ENCODE data around the gene NDST3.

Gene NDST3

DNA sequence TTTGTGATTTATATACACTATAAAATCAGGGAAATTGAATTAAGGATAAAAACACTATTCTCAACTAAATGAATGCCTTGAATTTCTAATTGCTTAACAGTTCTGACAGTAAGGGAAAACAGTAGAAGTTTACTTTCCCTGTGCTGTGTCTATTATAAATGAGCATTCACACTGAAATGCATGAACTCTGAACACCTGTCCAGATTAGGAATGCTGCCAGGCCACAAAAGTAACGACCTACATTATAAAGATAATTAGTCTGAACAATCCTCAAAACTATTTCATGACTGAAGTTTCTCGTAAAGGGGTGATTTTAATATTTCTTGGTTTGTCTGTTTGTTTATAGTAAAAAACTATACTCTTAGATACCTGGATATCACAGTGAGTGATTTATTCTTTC is 2.0 kb downstream of the NDST3 start:
- Mint-ChIP-seq H3K27me3 (peaks cover 38% of the 10 kb centered on the region), H3K9me3 (no peaks in the 10 kb centered on the region), H3K27ac (no peak overlapping the region), H3K36me3 (ENCODE audit: low read depth) (no peaks in the 10 kb centered on the region), H3K4me1 (peaks cover 5% of the 10 kb centered on the region), H3K4me3 (no peak overlapping the region)
- no peak for ATAC-seq
- no peak for DNase-seq

GRCh38 chr4:118037955-118038354 is 3.7 kb downstream of the NDST3 start:
- DNase-seq (no peak), ATAC-seq (no peak)
- Mint-ChIP-seq H3K27me3 (peaks cover 22% of the 10 kb centered on the region), H3K4me3 (no peak overlapping the region), H3K36me3 (ENCODE audit: low read depth) (no peaks in the 10 kb centered on the region), H3K27ac (no peak overlapping the region), H3K9me3 (no peaks in the 10 kb centered on the region), H3K4me1 (peaks cover 5% of the 10 kb centered on the region)

DNA sequence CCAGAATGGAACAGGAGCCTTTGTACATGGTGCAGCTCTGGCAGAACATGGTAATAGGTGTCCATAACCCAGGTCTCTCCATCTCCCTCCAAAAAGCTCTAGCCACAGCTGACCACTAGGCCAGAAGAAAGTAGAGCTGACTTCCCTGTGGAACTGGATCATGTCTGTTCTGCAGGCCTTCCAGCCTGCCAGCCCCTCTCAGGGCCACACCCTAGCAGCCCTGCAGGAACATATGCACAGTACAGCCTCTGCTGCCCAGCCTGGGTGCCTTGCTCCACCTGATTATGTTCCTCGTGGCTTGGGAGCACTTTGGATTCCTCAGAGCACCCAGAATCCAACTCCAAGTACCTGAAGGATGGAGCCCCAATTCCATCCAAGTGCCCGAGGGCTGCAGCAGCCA is 12.0 kb downstream of the NDST3 start:
- H3K27me3 Mint-ChIP-seq = peaks cover 2% of the 10 kb centered on the region
- DNase-seq (no peak), ATAC-seq (no peak)
- H3K36me3 Mint-ChIP-seq (ENCODE audit: low read depth) = no peaks in the 10 kb centered on the region
- no peak overlapping the region for H3K4me3 Mint-ChIP-seq
- no peak overlapping the region for H3K27ac Mint-ChIP-seq
- H3K9me3 Mint-ChIP-seq = no peaks in the 10 kb centered on the region
- no peaks in the 10 kb centered on the region for H3K4me1 Mint-ChIP-seq

GRCh38 chr4:118047043-118047442 is 12.8 kb downstream of the NDST3 start:
- DNase-seq (no peak), ATAC-seq (no peak)
- no peak overlapping the region for H3K27ac Mint-ChIP-seq
- H3K4me1 Mint-ChIP-seq = no peaks in the 10 kb centered on the region
- no peak overlapping the region for H3K4me3 Mint-ChIP-seq
- H3K9me3 Mint-ChIP-seq = peaks cover 1% of the 10 kb centered on the region
- H3K27me3 Mint-ChIP-seq = peaks cover 2% of the 10 kb centered on the region
- H3K36me3 Mint-ChIP-seq (ENCODE audit: low read depth) = no peaks in the 10 kb centered on the region

- no peak overlapping the region for H3K4me3 Mint-ChIP-seq
- ATAC-seq (no peak), DNase-seq (no peak)
- no peaks in the 10 kb centered on the region for H3K9me3 Mint-ChIP-seq
- H3K27me3 Mint-ChIP-seq = no peaks in the 10 kb centered on the region
- no peaks in the 10 kb centered on the region for H3K4me1 Mint-ChIP-seq
- no peaks in the 10 kb centered on the region for H3K36me3 Mint-ChIP-seq (ENCODE audit: low read depth)
- no peak overlapping the region for H3K27ac Mint-ChIP-seq
Observed at GRCh38 chr4:118058955-118059354, 24.7 kb downstream of the NDST3 start.

- no peak overlapping the region for H3K27ac Mint-ChIP-seq
- no peak overlapping the region for H3K4me3 Mint-ChIP-seq
- no peak for ATAC-seq
Observed at GRCh38 chr4:118059397-118059796, 25.1 kb downstream of the NDST3 start.

DNA sequence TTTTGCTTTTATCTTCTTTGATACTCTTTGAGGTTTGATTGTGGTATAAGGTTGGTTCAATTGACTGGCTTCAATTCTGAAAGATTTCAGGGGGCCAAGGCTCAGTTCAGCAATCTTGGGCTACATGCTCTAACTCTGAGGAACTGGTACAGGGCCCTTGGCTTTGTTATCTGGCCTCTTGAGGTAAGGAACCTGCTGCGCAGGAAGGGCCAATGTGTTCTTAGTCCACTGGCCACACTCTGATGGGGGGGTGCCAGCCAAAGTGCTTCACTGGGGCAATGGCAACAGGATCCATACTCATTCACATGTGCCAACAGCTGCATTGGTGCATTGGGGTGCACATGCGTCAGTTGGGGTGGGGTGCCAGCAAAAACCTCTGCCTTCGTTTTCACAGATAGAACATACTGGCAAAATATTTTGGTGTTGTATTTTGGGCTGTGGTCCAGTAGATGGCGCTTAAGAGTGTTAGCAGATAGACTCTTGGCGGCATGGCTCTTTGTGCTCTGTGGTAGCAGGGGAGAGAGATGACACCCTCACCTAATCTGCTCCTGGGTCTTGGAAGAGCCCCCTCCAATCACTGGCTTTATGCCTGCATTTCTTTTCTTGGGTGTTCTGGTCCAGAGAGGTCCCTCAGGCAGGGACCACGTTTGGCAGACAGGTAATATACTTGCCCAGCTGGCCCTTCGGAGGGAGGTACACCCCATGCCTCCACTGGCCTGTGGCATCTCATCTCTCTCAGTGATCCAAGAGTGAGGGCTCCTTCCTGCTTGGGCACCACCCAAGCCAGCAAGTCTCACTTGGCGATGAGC is 42.9 kb downstream of the NDST3 start:
- Mint-ChIP-seq H3K4me1 (no peaks in the 10 kb centered on the region), H3K4me3 (no peak overlapping the region), H3K36me3 (ENCODE audit: low read depth) (no peaks in the 10 kb centered on the region), H3K27ac (no peak overlapping the region), H3K9me3 (no peaks in the 10 kb centered on the region), H3K27me3 (peaks cover 3% of the 10 kb centered on the region)
- ATAC-seq = no peak
- peak; percentile 14 for DNase-seq

More at GRCh38 chr4:118059397-118059796, 25.1 kb downstream of the NDST3 start:
- no peak for DNase-seq
- Mint-ChIP-seq H3K27me3 (no peaks in the 10 kb centered on the region), H3K4me1 (no peaks in the 10 kb centered on the region), H3K9me3 (no peaks in the 10 kb centered on the region), H3K36me3 (ENCODE audit: low read depth) (no peaks in the 10 kb centered on the region)

DNA sequence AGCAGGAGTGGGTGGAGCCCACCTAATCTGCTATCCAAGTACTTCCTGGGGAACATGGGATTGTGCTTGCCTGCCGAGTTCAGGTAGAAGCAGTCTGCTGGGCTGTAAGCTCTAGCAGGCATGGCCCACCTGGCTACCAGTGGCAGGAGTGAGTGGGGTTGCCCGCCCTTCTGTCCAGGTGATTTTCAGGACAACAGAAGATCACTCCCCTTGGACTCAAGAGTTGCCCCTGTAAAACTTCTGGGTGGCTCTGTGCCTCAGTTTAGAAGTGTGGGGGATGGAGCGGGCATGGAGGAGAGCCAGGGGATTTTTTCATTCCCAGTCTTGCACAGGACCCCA is 43.5 kb downstream of the NDST3 start:
- H3K9me3 Mint-ChIP-seq = no peaks in the 10 kb centered on the region
- no peak overlapping the region for H3K27ac Mint-ChIP-seq
- no peak for ATAC-seq
- no peaks in the 10 kb centered on the region for H3K4me1 Mint-ChIP-seq
- H3K27me3 Mint-ChIP-seq = peaks cover 3% of the 10 kb centered on the region
- H3K4me3 Mint-ChIP-seq = no peak overlapping the region
- no peak for DNase-seq
- H3K36me3 Mint-ChIP-seq (ENCODE audit: low read depth) = no peaks in the 10 kb centered on the region

GRCh38 chr4:118081434-118081833 is 47.1 kb downstream of the NDST3 start:
- no peak overlapping the region for H3K4me3 Mint-ChIP-seq
- DNase-seq = no peak
- ATAC-seq = no peak
- no peaks in the 10 kb centered on the region for H3K9me3 Mint-ChIP-seq
- peaks cover 3% of the 10 kb centered on the region for H3K4me1 Mint-ChIP-seq
- no peaks in the 10 kb centered on the region for H3K36me3 Mint-ChIP-seq (ENCODE audit: low read depth)
- no peak overlapping the region for H3K27ac Mint-ChIP-seq
- peaks cover 3% of the 10 kb centered on the region for H3K27me3 Mint-ChIP-seq

- DNase-seq (no peak), ATAC-seq (no peak)
- Mint-ChIP-seq H3K4me3 (no peak overlapping the region), H3K27me3 (peaks cover 3% of the 10 kb centered on the region), H3K36me3 (ENCODE audit: low read depth) (no peaks in the 10 kb centered on the region), H3K9me3 (no peaks in the 10 kb centered on the region), H3K27ac (no peak overlapping the region), H3K4me1 (peaks cover 3% of the 10 kb centered on the region)
Observed at GRCh38 chr4:118082182-118082581, 47.9 kb downstream of the NDST3 start.

DNA sequence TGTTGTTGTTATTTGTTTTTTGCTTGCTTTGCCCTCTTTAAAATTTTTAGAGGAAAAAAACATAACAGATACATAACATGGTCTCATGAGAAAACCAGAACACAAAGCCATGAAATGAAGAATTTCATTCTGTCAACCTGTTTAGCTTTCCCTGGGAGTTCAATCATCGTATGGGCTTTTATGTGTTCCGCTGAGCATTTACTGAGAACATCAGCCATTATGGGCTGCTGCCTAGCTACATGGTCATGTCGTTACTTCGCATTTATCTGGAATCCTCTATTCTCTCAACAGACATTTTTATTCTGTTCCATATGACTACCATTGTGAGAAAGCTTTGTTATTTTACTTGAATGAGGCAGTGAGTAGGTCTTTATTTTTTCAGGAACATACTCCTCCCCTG is 51.4 kb downstream of the NDST3 start:
- Mint-ChIP-seq H3K27ac (no peak overlapping the region), H3K4me3 (no peak overlapping the region), H3K27me3 (no peaks in the 10 kb centered on the region), H3K9me3 (no peaks in the 10 kb centered on the region), H3K36me3 (ENCODE audit: low read depth) (no peaks in the 10 kb centered on the region), H3K4me1 (peaks cover 3% of the 10 kb centered on the region)
- ATAC-seq (no peak), DNase-seq (no peak)

DNA sequence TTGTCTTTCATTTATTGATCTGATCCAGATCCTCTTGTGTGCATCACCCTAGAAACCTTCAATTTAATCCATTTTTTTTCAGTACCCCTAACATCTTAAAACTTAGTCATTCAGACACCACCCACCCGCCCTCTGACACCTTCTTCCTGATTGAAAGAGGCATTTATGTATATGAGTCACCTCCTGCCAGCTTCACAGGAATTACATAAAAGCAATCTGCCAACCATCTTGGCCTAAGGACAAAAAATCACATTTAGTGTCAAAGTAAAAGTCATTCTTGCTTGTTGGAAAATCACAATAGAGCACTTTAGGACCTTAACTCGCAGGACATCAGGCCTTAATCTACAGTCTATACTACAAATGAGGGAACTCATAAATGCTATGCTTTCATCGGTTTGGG is 52.1 kb downstream of the NDST3 start:
- no peaks in the 10 kb centered on the region for H3K9me3 Mint-ChIP-seq
- H3K36me3 Mint-ChIP-seq (ENCODE audit: low read depth) = no peaks in the 10 kb centered on the region
- ATAC-seq = no peak
- peaks cover 3% of the 10 kb centered on the region for H3K4me1 Mint-ChIP-seq
- no peaks in the 10 kb centered on the region for H3K27me3 Mint-ChIP-seq
- no peak overlapping the region for H3K4me3 Mint-ChIP-seq
- H3K27ac Mint-ChIP-seq = no peak overlapping the region
- DNase-seq = peak; percentile 2

GRCh38 chr4:118087366-118087765 is 53.1 kb downstream of the NDST3 start:
- H3K27me3 Mint-ChIP-seq = no peaks in the 10 kb centered on the region
- H3K27ac Mint-ChIP-seq = no peak overlapping the region
- no peak for ATAC-seq
- H3K9me3 Mint-ChIP-seq = no peaks in the 10 kb centered on the region
- H3K36me3 Mint-ChIP-seq (ENCODE audit: low read depth) = no peaks in the 10 kb centered on the region
- no peak for DNase-seq
- no peak overlapping the region for H3K4me3 Mint-ChIP-seq
- peaks cover 3% of the 10 kb centered on the region for H3K4me1 Mint-ChIP-seq

- no peak for ATAC-seq
- H3K4me1 Mint-ChIP-seq = no peaks in the 10 kb centered on the region
Observed at GRCh38 chr4:118099106-118099505, 64.8 kb downstream of the NDST3 start.

GRCh38 chr4:118102195-118102594 is 67.9 kb downstream of the NDST3 start:
- no peaks in the 10 kb centered on the region for H3K27me3 Mint-ChIP-seq
- H3K4me1 Mint-ChIP-seq = no peaks in the 10 kb centered on the region
- H3K4me3 Mint-ChIP-seq = no peak overlapping the region
- no peaks in the 10 kb centered on the region for H3K9me3 Mint-ChIP-seq
- DNase-seq (no peak), ATAC-seq (no peak)
- no peak overlapping the region for H3K27ac Mint-ChIP-seq
- no peaks in the 10 kb centered on the region for H3K36me3 Mint-ChIP-seq (ENCODE audit: low read depth)

More at GRCh38 chr4:118099106-118099505, 64.8 kb downstream of the NDST3 start:
- DNase-seq = no peak
- H3K36me3 Mint-ChIP-seq (ENCODE audit: low read depth) = no peaks in the 10 kb centered on the region
- H3K27ac Mint-ChIP-seq = no peak overlapping the region
- H3K4me3 Mint-ChIP-seq = no peak overlapping the region
- no peaks in the 10 kb centered on the region for H3K9me3 Mint-ChIP-seq
- H3K27me3 Mint-ChIP-seq = no peaks in the 10 kb centered on the region
